Measurements from ENCODE around the gene TOP2B. TPM values are rescaled to one million over a fixed set of nuclear protein-coding genes. Genes with fewer than 3 reads are reported as not detected.

TOP2B gene
- total and polyA plus RNA-seq, 7 experiments from 2014 or later, result 66.6 to 190 (median 123) TPM

DNA sequence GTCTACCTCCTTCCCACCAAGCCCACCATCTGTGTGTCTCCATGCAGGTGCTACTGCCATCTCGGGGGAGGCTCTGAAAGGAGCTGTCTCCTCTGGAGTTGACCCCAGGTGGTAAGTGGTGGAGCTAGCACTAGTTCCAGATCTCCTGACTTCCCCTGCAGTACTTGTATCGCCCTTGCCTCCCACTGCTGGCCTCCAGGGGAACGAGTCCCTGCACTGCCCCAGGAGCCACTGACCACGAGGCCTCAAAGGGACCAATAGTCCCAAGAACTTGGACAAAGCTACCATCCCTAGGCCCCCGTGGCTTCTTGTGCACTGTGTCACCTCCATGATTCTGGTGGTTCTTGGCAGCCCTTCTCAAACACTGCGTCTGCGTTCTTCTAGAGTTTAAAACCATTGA, 98.9 kb downstream of the TOP2B start:
- ChIA-PET POLR2A (no interaction called here), CTCF (no interaction called here)
- no peaks in the 10 kb centered on the region for H3K36me3 Mint-ChIP-seq
- H3K27me3 ChIP-seq (ENCODE audit: control insufficient read depth in 2 of 2, insufficient read depth in 2 of 2, low read length in 2 of 2), result no peaks in the 10 kb centered on the region
- H3K27me3 Mint-ChIP-seq, result peaks cover 0 to 11% (median 5%) of the 10 kb centered on the region in 5 donors
- H3K27ac ChIP-seq (ENCODE audit: low read depth, low read length), result no peak overlapping the region
- DNase-seq, result no peak
- H3K4me1 Mint-ChIP-seq, result no peaks in the 10 kb centered on the region
- H3K4me3 ChIP-seq (ENCODE audit: low read length), result no peak overlapping the region
- intact Hi-C loops (cut with micrococcal nuclease), result no loop called here
- ATAC-seq, result no peak
- no peaks in the 10 kb centered on the region for H3K36me3 ChIP-seq (ENCODE audit: control insufficient read depth in 2 of 3, insufficient read depth in 3 of 3, low read length in 3 of 3)
- no peak overlapping the region for H3K4me3 Mint-ChIP-seq
- H3K27ac Mint-ChIP-seq, result no peak overlapping the region
- no peaks in the 10 kb centered on the region for H3K9me3 Mint-ChIP-seq
- H3K4me1 ChIP-seq (ENCODE audit: control insufficient read depth in 2 of 2, insufficient read depth in 2 of 2, low read length in 2 of 2), result no peaks in the 10 kb centered on the region
- H3K9me3 ChIP-seq (ENCODE audit: control insufficient read depth in 2 of 3, low read length in 3 of 3), result no peaks in the 10 kb centered on the region

DNA sequence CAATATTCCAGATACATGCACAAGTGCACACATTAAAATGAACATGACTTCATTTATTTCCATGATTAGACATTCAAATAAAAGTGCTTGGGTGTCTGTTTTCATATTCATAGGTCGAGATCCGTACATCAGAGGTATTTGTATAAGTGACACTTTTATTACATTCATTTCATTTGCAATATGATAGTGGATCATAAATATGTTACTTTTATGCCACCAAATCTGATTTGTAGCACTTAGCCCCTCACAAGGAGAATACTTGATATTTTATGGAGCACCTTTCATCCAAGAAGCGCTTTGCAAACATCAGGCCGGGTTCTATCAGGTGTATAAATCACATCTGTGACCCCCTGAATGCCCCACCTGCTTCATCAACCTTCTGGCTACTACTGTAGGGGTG, 100.6 kb downstream of the TOP2B start:
- Mint-ChIP-seq H3K9me3 (no peaks in the 10 kb centered on the region), H3K36me3 (no peaks in the 10 kb centered on the region), H3K27ac (no peak overlapping the region), H3K4me1 (no peaks in the 10 kb centered on the region), H3K27me3 (peaks cover 0 to 11% (median 5%) of the 10 kb centered on the region in 5 donors), H3K4me3 (no peak overlapping the region)
- Histone ChIP-seq H3K36me3 (ENCODE audit: control insufficient read depth in 2 of 3, insufficient read depth in 3 of 3, low read length in 3 of 3) (no peaks in the 10 kb centered on the region), H3K27ac (ENCODE audit: low read depth, low read length) (no peak overlapping the region), H3K4me1 (ENCODE audit: control insufficient read depth in 2 of 2, insufficient read depth in 2 of 2, low read length in 2 of 2) (no peaks in the 10 kb centered on the region), H3K4me3 (ENCODE audit: low read length) (no peak overlapping the region), H3K9me3 (ENCODE audit: control insufficient read depth in 2 of 3, low read length in 3 of 3) (no peaks in the 10 kb centered on the region), H3K27me3 (ENCODE audit: control insufficient read depth in 2 of 2, insufficient read depth in 2 of 2, low read length in 2 of 2) (no peaks in the 10 kb centered on the region)
- ChIA-PET POLR2A (no interaction called here), CTCF (no interaction called here)
- no peak for DNase-seq
- intact Hi-C loops (cut with micrococcal nuclease), result no loop called here
- no peak for ATAC-seq

GRCh38 chr3:25563601-25564000, 101.1 kb downstream of the TOP2B start:
- no peaks in the 10 kb centered on the region for H3K27me3 ChIP-seq (ENCODE audit: control insufficient read depth in 2 of 2, insufficient read depth in 2 of 2, low read length in 2 of 2)

DNA sequence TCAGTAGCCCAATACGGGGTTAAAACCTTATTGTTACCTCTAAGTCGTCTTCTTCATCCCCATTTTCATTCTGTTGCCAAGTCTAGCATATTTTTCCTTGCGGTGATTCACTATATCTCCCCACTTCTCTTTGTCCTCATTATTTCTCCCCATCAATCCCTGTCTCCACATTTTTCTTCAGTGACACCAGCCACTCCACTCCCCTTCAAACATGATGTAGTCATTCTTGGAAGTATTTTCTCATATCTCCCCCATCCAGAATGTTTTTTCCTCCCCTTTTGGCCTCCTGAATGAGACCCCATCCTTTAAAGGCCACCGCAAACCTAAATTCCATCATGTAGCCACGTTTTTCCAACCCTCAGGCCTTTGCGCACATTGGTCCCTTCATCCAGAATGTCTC, 105.9 kb downstream of the TOP2B start:
- Histone ChIP-seq H3K27ac (ENCODE audit: low read depth, low read length) (no peak overlapping the region), H3K4me1 (ENCODE audit: control insufficient read depth in 2 of 2, insufficient read depth in 2 of 2, low read length in 2 of 2) (no peaks in the 10 kb centered on the region), H3K36me3 (ENCODE audit: control insufficient read depth in 2 of 3, insufficient read depth in 3 of 3, low read length in 3 of 3) (no peaks in the 10 kb centered on the region), H3K4me3 (ENCODE audit: low read length) (no peak overlapping the region), H3K9me3 (ENCODE audit: control insufficient read depth in 2 of 3, low read length in 3 of 3) (no peaks in the 10 kb centered on the region), H3K27me3 (ENCODE audit: control insufficient read depth in 2 of 2, insufficient read depth in 2 of 2, low read length in 2 of 2) (no peaks in the 10 kb centered on the region)
- H3K27me3 Mint-ChIP-seq, result peaks cover 0 to 7% (median 5%) of the 10 kb centered on the region in 5 donors
- no peaks in the 10 kb centered on the region for H3K36me3 Mint-ChIP-seq
- ATAC-seq (no peak), DNase-seq (no peak)
- H3K4me1 Mint-ChIP-seq, result no peaks in the 10 kb centered on the region
- intact Hi-C loops (cut with micrococcal nuclease), result no loop called here
- POLR2A ChIA-PET, result no interaction called here
- H3K4me3 Mint-ChIP-seq, result no peak overlapping the region
- H3K27ac Mint-ChIP-seq, result no peak overlapping the region
- CTCF ChIA-PET, result no interaction called here
- H3K9me3 Mint-ChIP-seq, result no peaks in the 10 kb centered on the region

More at GRCh38 chr3:25563601-25564000, 101.1 kb downstream of the TOP2B start:
- ChIA-PET POLR2A (no interaction called here), CTCF (no interaction called here)
- no peaks in the 10 kb centered on the region for H3K36me3 ChIP-seq (ENCODE audit: control insufficient read depth in 2 of 3, insufficient read depth in 3 of 3, low read length in 3 of 3)
- DNase-seq (no peak), ATAC-seq (no peak)
- Mint-ChIP-seq H3K4me1 (no peaks in the 10 kb centered on the region), H3K36me3 (no peaks in the 10 kb centered on the region), H3K9me3 (no peaks in the 10 kb centered on the region), H3K27ac (no peak overlapping the region), H3K27me3 (peaks cover 0 to 11% (median 5%) of the 10 kb centered on the region in 5 donors), H3K4me3 (no peak overlapping the region)
- H3K4me1 ChIP-seq (ENCODE audit: control insufficient read depth in 2 of 2, insufficient read depth in 2 of 2, low read length in 2 of 2), result no peaks in the 10 kb centered on the region
- H3K27ac ChIP-seq (ENCODE audit: low read depth, low read length), result no peak overlapping the region
- intact Hi-C loops (cut with micrococcal nuclease), result no loop called here
- H3K9me3 ChIP-seq (ENCODE audit: control insufficient read depth in 2 of 3, low read length in 3 of 3), result no peaks in the 10 kb centered on the region
- no peak overlapping the region for H3K4me3 ChIP-seq (ENCODE audit: low read length)

DNA sequence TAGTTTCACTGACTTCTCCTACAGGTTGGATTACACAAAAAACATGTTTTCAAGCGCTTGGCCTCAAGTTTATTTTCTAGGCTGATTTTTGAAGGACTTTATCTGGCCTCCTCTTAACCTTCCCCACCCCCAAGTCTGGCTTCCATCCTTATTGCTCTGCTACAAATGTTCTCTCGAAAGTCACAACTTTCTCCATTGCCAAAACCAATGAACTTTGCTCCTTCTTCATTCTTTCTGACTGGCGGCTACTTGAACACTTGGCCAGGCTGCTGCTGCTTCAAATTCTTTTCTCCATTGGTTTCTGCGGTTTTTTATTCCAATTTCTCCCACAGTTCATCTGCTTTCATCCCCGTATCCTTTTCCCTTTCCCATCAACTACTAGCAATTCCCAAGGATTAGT, 106.6 kb downstream of the TOP2B start:
- H3K9me3 Mint-ChIP-seq, result no peaks in the 10 kb centered on the region
- H3K36me3 ChIP-seq (ENCODE audit: control insufficient read depth in 2 of 3, insufficient read depth in 3 of 3, low read length in 3 of 3), result no peaks in the 10 kb centered on the region
- no peak overlapping the region for H3K4me3 ChIP-seq (ENCODE audit: low read length)
- no peak overlapping the region for H3K27ac ChIP-seq (ENCODE audit: low read depth, low read length)
- ChIA-PET POLR2A (no interaction called here), CTCF (no interaction called here)
- H3K4me3 Mint-ChIP-seq, result no peak overlapping the region
- no peak for DNase-seq
- no peaks in the 10 kb centered on the region for H3K36me3 Mint-ChIP-seq
- no peaks in the 10 kb centered on the region for H3K4me1 Mint-ChIP-seq
- H3K27me3 Mint-ChIP-seq, result peaks cover 0 to 7% (median 5%) of the 10 kb centered on the region in 5 donors
- no peak overlapping the region for H3K27ac Mint-ChIP-seq
- no peaks in the 10 kb centered on the region for H3K9me3 ChIP-seq (ENCODE audit: control insufficient read depth in 2 of 3, low read length in 3 of 3)
- no peak for ATAC-seq
- H3K27me3 ChIP-seq (ENCODE audit: control insufficient read depth in 2 of 2, insufficient read depth in 2 of 2, low read length in 2 of 2), result no peaks in the 10 kb centered on the region
- intact Hi-C loops (cut with micrococcal nuclease), result no loop called here
- H3K4me1 ChIP-seq (ENCODE audit: control insufficient read depth in 2 of 2, insufficient read depth in 2 of 2, low read length in 2 of 2), result no peaks in the 10 kb centered on the region

GRCh38 chr3:25557694-25558093, 107.0 kb downstream of the TOP2B start:
- no peak overlapping the region for H3K4me3 Mint-ChIP-seq
- ATAC-seq (no peak), DNase-seq (no peak)
- ChIA-PET CTCF (no interaction called here), POLR2A (no interaction called here)
- Histone ChIP-seq H3K4me3 (ENCODE audit: low read length) (no peak overlapping the region), H3K27me3 (ENCODE audit: control insufficient read depth in 2 of 2, insufficient read depth in 2 of 2, low read length in 2 of 2) (no peaks in the 10 kb centered on the region), H3K9me3 (ENCODE audit: control insufficient read depth in 2 of 3, low read length in 3 of 3) (no peaks in the 10 kb centered on the region), H3K36me3 (ENCODE audit: control insufficient read depth in 2 of 3, insufficient read depth in 3 of 3, low read length in 3 of 3) (no peaks in the 10 kb centered on the region), H3K4me1 (ENCODE audit: control insufficient read depth in 2 of 2, insufficient read depth in 2 of 2, low read length in 2 of 2) (no peaks in the 10 kb centered on the region), H3K27ac (ENCODE audit: low read depth, low read length) (no peak overlapping the region)
- H3K9me3 Mint-ChIP-seq, result no peaks in the 10 kb centered on the region
- intact Hi-C loops (cut with micrococcal nuclease), result no loop called here
- H3K36me3 Mint-ChIP-seq, result no peaks in the 10 kb centered on the region
- no peaks in the 10 kb centered on the region for H3K4me1 Mint-ChIP-seq
- peaks cover 0 to 8% (median 5%) of the 10 kb centered on the region in 5 donors for H3K27me3 Mint-ChIP-seq
- no peak overlapping the region for H3K27ac Mint-ChIP-seq

DNA sequence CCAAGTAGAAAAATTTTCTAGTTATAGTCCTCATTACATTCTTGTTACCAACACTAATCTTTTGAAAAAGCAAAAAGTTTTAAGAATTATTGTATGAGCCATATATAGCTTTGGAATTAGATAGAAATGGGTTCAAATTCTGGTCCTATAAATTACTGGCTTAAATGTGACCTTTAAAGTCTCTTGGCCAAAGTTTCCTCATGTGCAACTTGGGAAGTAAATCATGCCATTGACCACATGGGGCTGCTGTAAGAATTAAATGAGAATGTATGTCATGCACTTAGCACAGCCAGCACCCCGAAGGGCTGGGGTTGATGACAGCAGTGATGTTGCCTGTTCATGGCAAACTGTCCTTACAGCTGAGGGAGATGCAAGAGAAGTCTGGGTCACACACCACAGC, 108.3 kb downstream of the TOP2B start:
- no peaks in the 10 kb centered on the region for H3K36me3 ChIP-seq (ENCODE audit: control insufficient read depth in 2 of 3, insufficient read depth in 3 of 3, low read length in 3 of 3)
- no peaks in the 10 kb centered on the region for H3K9me3 ChIP-seq (ENCODE audit: control insufficient read depth in 2 of 3, low read length in 3 of 3)
- no peaks in the 10 kb centered on the region for H3K4me1 ChIP-seq (ENCODE audit: control insufficient read depth in 2 of 2, insufficient read depth in 2 of 2, low read length in 2 of 2)
- H3K27ac ChIP-seq (ENCODE audit: low read depth, low read length), result no peak overlapping the region
- H3K4me3 Mint-ChIP-seq, result no peak overlapping the region
- intact Hi-C loops (cut with micrococcal nuclease), result no loop called here
- H3K9me3 Mint-ChIP-seq, result peaks cover 0 to under 1% (median 0%) of the 10 kb centered on the region in 11 donors
- H3K27me3 ChIP-seq (ENCODE audit: control insufficient read depth in 2 of 2, insufficient read depth in 2 of 2, low read length in 2 of 2), result no peaks in the 10 kb centered on the region
- no peaks in the 10 kb centered on the region for H3K36me3 Mint-ChIP-seq
- no peak overlapping the region for H3K4me3 ChIP-seq (ENCODE audit: low read length)
- ChIA-PET CTCF (no interaction called here), POLR2A (no interaction called here)
- ATAC-seq (no peak), DNase-seq (no peak)
- peaks cover 0 to 9% (median 5%) of the 10 kb centered on the region in 5 donors for H3K27me3 Mint-ChIP-seq
- no peaks in the 10 kb centered on the region for H3K4me1 Mint-ChIP-seq
- H3K27ac Mint-ChIP-seq, result no peak overlapping the region
